Stimulated activated CD4-positive, alpha-beta T cell treated with anti-CD3 and anti-CD28 coated beads, Interleukin-1b, Interleukin-23, amount 100 ng/mL, for 24 hours (primary cell): ENCODE data around the gene SPSB4.
A peak's percentile ranks its signal among the peaks of the same experiment; 100 is the strongest.
"Not testable (repeated sequence)": the region's sequence is repeated elsewhere in the genome, so short reads cannot be mapped to it uniquely, and the experiment has no call there.

ENCODE experiments used
- DNase-seq, 4 experiments: peaks; one replicate each; pipeline ENCODE4 v3.0.0-alpha.2; 2020; ENCODE audit warnings: low read depth in 4 of 4, low spot score in 1 of 4

Gene SPSB4

DNA sequence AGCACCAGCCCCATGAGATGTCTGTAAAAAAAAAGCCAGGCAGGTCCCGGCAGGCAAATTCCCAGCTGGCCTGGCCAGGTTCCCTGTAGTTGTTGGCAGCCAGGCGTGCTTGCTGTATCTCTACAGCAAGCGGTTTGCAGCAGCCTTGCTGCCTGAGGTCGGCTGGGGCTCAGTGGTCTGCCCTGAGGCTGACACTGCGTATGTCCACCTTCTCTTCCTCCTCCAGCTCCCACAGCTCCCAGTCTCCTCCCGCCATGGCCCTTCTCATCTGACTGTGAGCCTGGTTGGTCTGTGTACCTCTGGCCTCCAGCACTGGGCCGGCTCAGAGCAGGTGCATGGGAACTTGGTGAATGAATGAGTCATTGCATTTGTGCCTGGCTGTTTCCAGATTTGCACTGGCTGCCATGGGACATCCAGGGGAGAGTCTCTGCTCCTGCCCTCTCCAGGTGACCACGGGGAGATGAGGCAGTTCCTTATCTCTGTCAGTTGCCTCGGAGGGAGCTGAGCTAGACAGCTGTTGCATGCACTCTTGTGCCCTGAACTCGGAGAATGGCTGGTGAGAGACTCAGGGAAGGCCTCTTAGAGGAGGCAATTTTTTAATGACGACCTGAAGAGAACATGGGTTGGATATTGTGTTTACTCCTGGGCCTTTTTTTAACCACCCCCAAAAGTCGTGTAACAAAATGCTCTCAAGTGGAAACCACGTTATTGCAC is 43.0 kb downstream of the SPSB4 start:
- no peak for DNase-seq

DNA sequence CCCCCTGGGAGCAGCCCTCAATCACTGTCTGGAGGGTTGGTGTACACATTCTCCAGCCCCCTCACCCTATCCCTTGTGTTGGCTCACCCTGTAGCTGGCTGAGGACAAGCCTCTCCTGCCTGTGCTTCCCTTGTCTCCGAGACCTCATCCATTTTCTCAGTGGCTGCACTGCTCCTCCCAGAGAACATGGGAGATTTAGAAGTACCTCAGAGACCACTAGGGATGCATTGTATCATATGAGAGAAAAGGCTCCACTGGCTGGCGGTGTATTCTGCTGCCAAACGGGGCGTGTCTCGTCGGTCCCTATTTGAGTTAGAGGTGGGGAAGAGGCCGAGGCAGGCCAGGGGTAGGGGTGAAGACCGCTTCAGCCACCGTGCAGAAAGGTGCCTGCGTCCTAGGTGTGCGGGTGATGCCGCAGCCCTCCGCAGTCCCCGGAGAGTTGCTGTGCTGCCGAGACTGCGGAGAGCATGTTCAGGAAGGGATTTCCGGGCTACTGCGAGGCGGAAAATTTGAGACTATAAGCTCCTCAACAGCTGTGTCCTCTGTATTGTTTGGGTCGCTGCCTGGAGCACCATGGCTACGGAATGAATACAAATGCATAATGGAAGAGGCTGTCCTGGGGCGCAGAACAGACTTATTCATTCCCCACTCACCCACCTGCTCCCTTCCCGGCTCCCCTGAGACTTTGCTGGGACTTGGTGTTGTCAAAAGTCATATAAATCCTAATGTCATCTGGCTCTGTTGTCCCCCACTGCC is 43.8 kb downstream of the SPSB4 start:
- DNase-seq, result no peak

GRCh38 chr3:141095546-141095937 is 44.4 kb downstream of the SPSB4 start:
- no peak for DNase-seq

DNA sequence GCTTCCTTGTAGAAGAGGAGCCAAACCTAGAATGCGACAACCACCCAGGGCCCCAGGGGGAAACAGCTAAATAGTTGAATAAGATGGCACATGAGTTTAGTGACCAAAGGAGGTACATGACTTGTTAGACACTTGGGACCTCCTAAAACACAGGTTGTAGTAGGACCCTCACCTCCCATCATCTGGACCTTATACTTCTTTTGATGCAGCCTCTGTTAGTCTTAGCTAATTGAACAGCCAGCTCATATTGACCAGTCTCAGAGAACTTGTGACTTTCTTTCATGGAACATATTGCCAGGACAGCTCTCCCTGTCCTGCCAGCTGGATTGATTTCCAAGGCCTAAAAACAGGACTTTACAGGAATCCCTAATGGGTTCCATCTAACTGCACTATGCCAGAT is 45.0 kb downstream of the SPSB4 start:
- no peak for DNase-seq

DNA sequence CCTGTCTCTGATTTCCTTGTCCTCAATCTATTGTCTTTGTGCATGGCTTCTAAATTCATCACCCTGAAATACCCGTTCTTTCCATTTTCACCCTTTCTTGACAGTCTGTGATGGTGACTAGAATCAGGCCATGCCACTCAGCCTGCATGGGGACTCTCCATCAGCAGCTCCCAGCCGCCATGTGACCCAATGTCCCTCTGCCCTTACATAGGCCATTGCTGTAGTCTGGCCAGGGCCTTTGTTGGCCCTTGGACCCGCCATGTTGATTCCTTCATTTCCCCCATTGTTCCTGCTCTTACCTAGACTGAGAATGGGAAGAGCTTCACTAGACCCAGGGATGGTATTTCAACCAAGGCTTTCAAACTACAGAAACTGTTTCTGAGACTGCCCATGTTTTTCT is 45.8 kb downstream of the SPSB4 start:
- DNase-seq, result no peak

- no peak for DNase-seq
Measured at GRCh38 chr3:141100112-141100511, 49.0 kb downstream of the SPSB4 start.

- DNase-seq, result no peak
Measured at GRCh38 chr3:141100531-141101320, 49.6 kb downstream of the SPSB4 start.

DNA sequence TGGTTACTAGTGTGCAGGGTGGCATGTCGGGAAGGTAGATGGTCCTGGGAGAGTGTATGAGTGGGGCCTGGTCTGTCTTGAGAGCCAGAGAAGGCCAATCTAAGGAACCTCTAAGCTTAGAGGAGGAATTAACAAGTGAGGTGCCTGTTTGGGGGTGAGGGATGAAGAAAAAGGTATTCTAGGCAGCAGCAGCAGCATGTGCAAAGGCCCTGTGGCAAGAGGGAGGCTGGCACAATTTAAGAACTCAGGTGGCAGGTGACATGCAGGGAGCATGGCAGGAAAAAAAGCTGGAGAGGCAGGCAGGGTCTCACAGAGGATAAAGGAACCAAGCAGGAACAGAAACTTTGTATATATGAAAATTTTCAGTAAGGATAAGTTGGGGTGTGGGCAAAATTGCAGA is 51.2 kb downstream of the SPSB4 start:
- no peak for DNase-seq

GRCh38 chr3:141103067-141103466 is 51.9 kb downstream of the SPSB4 start:
- DNase-seq, result no peak

DNA sequence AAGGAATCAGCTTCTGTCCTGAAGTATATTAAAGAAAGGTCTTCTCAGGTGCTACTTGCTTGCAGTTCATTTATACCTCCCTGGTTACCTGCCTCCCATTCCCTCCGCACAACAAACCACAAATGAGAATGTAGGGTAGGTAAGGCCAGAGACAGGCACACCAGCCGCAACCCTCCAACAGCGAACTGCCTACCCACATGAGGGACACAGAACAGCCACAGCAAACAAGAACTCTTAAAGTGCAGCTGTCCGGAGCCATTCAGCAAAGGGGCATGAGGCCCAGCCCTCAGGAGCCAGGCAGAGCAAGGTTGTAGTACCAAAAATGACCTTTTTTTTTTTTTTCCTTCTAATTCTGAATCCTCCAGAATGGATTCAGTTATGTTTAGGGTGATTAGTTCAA is 52.4 kb downstream of the SPSB4 start:
- no peak for DNase-seq

DNA sequence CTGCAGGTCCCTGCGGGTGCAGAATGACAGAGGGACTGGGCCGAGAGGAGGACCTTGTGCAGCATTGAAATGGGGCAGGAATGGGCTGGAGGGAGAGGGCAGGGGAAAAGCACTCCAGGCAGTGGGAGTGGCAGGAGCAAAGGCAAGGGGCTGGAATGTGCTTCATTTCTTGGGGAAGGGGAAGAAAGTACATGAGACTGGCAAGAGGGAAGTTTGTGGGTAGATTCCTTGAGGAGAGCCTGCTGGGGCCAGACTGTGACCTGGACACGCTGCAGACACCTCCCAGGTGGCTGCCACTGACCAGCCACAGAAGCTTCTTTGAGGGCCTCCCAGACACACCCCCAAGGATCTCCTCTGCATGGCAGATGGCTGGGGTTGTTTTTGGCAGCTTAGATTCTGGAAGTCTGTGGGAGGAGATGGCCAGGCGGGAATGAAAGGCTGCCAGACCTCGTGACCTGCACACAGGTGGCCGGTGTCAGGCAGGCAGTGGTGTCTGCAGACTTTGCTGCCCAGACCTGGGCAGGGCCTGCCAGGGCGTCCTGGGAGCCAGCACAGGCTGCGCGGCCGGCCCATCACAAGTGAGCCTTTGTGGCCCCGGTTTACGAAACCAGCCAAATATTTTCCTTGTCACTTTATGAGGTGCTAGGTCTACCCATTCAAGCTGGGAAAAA is 53.1 kb downstream of the SPSB4 start:
- no peak for DNase-seq

- peak; percentile 21 to 50 (median 36) for DNase-seq
Measured at GRCh38 chr3:141105828-141106628, 54.9 kb downstream of the SPSB4 start.

DNA sequence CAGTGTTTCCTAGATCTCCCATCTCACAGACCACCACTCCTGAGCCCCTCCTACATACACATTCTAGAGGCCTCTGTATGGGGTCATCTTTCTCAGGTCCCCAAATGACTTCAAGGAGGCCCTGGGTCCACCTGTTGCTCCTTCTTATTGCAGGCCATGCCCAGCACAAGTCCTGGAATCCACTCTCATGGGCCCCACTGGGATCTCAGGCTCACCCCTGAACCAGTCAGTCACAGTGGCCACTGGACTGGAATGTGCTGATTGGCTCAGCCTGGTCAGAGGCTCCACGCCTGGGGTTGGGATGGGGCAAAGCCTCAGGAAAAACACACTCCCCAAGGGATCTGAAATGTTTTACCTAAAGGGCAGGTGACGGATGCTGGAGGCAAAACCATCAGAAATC is 55.7 kb downstream of the SPSB4 start:
- DNase-seq, result no peak

DNA sequence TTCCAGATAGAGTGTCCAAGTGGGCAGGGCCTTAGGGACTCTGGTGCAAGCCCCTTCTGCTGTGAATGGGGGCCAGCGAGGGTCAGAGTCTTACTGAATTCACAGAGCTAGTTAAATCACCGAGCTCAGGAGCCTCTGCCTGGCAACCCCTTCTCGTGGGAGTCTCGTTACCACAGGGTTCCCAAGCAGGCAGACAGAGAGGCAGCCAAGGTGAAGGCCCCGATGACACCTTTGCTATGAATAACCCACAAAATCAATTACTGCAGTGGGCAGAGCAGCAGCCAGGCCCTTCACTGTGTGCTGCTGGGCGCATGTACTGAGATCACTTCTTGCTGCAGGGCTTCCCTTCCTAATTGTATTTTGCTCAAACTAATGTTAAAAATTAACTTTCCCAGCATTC is 56.9 kb downstream of the SPSB4 start:
- DNase-seq, result no peak

DNA sequence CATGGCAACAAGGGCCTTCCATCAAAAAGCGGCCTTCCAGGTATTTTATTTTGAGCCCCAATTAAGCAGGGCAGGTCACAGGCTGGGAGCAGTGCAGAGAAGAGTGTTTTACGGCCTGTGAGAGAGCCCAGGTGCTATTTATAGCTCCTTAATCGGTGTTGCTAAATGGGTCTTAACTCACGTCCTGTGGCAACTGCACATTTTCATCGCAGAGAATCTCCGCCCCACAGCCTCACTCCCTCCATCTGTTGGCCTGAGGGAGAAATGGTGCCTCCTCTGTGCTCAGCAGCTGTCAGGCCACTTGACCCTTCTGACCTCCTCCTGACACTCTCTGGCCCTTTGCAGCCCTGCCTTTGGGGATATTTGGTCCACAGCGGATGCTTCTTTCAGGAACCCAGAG is 58.6 kb downstream of the SPSB4 start:
- DNase-seq, result no peak

GRCh38 chr3:141110322-141110721 is 59.2 kb downstream of the SPSB4 start:
- no peak for DNase-seq

GRCh38 chr3:141111364-141112155 is 60.4 kb downstream of the SPSB4 start:
- DNase-seq, result no peak

- DNase-seq, result no peak
Measured at GRCh38 chr3:141112686-141113297, 61.6 kb downstream of the SPSB4 start.

GRCh38 chr3:141113680-141114079 is 62.5 kb downstream of the SPSB4 start:
- DNase-seq, result not testable (repeated sequence)
